ENCODE data around the gene HOXD3.

Gene HOXD3

GRCh38 chr2:176156807-176157498 is at the start of gene HOXD3:
TSS of gene HOXD3 (plus strand) at chr2:176157307. CDS start at chr2:176169115, 11,808 bp downstream.
- no peak for DNase-seq

DNA sequence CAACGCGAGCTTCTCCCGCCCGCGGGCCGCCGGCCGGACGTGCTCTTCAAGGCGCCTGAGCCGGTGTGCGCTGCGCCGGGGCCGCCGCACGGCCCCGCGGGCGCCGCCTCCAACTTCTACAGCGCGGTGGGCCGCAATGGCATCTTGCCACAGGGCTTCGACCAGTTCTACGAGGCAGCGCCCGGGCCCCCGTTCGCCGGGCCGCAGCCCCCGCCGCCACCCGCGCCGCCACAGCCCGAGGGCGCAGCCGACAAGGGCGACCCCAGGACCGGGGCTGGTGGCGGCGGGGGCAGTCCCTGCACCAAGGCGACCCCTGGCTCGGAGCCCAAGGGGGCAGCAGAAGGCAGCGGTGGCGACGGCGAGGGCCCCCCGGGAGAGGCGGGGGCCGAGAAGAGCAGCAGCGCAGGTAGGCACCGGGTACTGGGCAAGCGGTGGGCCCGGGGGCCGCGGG is 49.4 kb upstream of the HOXD3 start:
- DNase-seq: no peak

- DNase-seq: no peak
Measured at GRCh38 chr2:176109192-176109901, 47.8 kb upstream of the HOXD3 start.

DNA sequence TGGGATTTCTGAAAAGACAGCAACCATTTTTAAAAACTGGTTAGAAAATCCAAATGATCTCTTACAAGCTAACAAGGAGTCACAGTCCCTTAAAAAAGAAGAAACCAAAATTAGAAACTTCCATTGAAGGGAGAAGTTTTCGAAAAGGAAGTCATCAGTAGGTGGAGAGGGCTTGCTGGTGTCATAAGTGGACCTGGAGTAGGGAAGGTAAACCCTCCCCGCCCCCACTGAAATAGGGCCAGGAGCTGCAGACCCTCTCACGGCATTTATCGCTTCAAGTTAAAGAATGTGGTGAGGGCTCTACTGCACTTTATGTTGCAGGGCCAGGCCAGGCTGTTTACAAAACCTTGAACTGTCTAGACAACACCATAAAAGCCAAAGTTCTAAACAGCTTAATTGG is 47.2 kb upstream of the HOXD3 start:
- DNase-seq: no peak

DNA sequence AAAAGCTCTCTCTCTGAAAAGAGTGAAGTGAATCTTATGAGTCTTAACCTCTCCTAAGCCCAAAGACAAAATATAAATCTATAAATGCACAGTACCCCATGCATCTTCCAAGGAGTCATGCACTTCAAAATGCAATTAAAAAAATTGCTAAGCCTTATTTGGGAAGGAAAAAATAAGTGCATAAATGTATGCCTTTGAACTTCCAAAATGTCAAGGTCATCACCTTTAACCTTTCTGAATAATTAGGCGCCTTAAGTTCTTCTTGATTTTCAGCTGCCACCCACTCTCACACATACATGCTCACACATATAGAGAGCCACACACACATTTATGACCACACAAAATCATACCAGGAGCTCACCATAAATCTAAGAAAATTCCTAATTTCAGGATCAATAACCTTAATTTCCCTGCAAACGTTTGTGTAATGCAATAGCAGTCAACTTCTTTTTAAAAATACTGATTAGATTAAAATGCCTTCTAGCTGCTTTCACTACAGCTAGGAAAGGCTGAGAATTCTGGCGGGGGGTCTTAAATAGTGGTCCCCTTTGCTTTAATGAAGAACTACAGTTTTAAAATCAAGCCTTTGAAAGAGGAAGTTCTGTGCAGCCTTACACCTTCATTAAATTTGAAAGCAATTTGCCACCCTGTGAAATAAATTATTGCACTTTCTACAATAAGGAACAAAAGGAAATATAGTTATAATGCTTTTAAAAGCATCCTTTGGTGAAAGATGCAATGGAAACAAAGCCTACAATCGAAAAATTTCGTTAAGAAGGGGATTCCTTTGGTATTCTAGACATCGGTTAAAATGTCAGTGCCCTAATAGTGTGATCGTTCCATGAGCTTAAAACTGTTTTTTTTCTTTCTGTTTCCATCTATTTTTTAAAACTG is 46.4 kb upstream of the HOXD3 start:
- DNase-seq: no peak

DNA sequence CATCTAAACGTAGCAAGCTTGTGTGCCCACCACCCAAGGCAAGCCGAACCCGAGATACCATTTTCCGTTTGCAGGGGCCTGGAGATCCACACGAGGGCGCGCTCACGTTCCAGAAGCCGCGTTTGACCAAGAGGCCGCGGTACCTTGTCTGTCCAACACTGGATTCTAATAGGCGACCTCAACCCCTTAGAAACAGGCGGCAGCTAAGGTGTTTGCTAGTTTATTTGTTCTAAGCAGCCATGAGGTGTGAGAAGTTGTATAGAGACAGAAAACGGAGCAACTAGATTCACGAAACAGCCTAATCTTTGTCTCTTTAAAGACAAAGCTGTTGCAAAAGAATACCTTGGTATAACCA is 45.8 kb upstream of the HOXD3 start:
- DNase-seq: peak; percentile 59

DNA sequence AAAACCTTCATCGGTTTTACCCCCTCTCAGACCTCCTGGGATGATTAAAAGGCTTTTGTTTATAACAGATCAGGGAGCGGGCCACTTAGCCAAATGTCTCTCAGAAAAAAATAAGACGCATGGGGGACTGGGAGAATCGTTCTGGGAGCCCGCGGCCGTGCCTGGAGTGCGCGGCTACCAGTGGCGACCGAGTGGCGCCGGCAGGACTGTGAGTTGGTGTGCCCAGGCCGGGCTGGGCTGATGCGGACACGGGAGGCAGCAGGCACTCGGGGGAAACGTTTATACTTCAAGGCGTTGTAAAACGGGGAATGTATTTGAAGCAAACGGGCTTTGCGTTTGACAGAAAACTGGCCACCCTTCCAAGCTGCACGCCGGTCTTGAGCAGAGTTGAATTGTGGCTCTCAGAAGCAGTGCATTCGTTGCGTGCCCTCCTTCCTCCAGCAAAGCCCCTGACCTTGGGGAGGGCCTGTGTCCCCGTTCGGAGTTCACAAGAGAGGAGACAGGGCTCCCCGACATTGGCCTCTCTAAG is 45.2 kb upstream of the HOXD3 start:
- DNase-seq: no peak

DNA sequence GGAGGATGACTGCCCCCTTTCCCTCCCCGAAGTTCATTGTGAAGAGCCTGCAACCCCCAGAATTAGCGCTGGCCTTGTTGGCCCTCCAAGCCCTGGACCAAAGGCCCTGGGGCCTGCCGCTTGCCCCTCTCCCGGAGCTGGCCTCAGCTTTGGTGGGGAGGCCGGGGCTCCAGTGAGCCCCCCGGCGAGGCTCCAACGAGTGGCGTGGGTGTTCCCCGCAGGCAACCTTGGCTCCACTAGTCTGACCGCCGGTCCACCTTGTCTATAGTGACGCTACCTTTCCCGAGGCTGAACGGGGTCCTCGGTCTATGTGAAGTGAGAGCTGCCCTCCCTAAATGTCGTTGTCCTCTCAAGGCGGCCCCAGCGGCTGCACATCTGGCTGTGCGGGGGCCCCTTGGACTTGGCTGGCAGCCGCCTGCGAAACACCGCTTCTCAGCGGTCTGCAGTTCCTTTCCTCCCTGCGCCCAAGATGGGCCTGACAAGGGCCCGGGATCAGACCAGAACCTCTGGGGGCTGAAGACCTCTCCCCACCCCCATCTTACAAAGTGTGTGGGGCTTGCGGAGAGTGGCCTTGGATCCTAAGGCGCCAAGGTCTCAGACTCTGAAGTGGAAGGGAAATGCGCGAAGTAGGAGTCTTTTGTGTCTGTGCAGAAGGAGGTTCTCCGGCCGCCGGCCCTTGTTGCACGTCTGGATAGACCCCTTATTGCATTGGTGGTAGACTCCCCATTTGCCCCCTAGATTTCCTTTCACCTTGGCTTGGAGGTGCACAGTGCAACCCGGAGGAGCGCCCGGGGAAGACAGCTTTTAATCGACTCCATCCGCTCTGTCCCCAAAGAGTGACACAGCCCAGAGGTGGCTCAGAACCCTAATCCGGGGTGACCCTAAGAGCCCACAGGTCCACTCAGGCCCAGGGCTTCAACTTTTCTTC is 44.5 kb upstream of the HOXD3 start:
- DNase-seq: no peak

DNA sequence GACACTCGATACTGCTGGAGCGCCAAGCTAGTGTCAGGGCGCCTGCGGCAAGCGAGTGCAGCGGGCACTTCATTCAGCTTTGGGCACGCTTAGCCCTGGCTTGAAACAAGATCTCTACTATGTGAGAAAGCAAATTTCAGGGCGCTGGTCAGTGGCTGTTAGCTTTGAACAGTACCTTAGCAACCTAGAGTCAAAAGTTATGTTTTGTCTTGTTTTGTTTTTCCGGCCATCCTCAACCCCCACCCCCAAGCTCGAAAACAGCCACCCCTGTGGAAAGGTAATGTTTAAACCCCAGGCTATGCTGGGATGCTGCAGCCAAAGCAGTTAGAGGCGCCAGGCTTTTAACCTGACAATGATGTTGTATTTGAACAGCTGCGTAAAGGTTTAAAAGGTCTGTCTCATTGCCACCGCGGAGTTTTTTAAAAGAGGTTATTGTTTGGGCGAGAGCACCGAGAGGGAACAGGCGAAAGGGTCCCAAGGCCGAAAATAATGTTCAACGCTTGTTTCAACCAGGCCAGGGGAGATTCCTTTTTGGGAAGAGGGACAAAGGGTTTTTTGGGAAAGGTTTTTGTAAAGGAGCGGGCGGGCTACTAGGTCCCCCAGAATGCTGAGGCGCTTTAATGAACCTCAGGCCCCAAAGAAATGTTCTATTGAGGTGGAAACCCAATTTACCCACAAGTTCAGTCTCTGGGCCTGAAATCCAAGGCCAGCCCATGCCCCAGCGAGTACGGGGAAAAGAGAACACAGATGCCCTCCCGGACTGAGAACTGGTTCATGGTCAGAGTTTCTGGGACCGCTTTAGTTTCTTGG is 42.8 kb upstream of the HOXD3 start:
- no peak for DNase-seq

DNA sequence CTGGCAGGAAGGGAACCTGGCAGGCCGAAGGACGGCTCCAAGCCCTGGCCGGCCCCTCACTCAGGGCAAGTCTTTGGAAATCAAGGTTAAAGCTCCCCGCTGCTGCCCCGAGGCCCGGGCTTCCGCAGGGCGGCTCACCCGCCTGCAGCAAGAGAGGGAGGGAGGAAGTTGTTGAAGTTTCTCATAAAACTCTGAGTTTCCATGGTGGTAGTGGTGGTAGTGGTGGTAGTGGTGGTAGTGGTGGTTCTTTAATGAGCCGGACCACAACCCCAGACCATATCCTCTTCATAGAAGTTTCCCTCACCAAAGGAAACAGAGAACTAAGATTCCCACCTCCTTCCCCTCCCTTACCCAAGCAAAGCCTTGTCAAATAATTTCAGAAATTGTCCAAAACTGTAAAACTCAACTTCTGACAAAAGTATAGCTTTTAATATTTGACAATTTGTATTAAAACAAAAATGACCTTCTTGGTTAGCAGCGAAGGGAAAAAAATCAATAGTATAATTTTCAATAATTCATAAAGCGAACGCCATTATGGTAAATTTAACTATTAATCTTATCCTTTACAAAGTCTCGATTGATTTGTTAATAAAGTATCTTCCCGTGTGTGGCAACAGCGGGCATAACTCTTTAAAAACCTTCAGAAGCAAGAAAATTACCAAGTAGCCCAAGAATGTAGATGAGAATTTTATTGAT is 42.0 kb upstream of the HOXD3 start:
- DNase-seq: no peak

GRCh38 chr2:176115883-176116813 is 41.0 kb upstream of the HOXD3 start, which contains the start of gene HOXD10:
TSS of gene HOXD10 (plus strand) at chr2:176116778. CDS start at chr2:176116834, 56 bp downstream.
- no peak for DNase-seq

DNA sequence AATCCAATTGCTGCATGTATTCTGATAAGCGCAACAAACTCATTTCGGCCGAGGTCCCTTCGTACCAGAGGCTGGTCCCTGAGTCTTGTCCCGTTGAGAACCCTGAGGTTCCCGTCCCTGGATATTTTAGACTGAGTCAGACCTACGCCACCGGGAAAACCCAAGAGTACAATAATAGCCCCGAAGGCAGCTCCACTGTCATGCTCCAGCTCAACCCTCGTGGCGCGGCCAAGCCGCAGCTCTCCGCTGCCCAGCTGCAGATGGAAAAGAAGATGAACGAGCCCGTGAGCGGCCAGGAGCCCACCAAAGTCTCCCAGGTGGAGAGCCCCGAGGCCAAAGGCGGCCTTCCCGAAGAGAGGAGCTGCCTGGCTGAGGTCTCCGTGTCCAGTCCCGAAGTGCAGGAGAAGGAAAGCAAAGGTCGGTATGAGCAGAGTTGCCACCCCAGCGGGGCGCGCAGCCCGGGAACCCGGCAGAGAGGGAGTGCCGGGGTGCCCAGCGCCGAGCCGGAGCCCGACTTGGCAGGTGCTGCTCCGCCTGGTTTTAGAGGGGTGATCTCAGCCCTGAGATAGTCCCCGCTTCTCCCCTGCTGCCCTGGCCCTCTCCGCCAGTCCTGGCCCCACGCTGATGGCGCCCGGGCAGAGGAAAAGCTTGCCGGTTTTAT is 39.8 kb upstream of the HOXD3 start:
- DNase-seq: no peak

GRCh38 chr2:176117823-176118371 is 39.2 kb upstream of the HOXD3 start:
- DNase-seq: no peak

- peak; percentile 5 for DNase-seq
Measured at GRCh38 chr2:176118601-176119339, 38.3 kb upstream of the HOXD3 start.

- no peak for DNase-seq
Measured at GRCh38 chr2:176120364-176121189, 36.5 kb upstream of the HOXD3 start.

DNA sequence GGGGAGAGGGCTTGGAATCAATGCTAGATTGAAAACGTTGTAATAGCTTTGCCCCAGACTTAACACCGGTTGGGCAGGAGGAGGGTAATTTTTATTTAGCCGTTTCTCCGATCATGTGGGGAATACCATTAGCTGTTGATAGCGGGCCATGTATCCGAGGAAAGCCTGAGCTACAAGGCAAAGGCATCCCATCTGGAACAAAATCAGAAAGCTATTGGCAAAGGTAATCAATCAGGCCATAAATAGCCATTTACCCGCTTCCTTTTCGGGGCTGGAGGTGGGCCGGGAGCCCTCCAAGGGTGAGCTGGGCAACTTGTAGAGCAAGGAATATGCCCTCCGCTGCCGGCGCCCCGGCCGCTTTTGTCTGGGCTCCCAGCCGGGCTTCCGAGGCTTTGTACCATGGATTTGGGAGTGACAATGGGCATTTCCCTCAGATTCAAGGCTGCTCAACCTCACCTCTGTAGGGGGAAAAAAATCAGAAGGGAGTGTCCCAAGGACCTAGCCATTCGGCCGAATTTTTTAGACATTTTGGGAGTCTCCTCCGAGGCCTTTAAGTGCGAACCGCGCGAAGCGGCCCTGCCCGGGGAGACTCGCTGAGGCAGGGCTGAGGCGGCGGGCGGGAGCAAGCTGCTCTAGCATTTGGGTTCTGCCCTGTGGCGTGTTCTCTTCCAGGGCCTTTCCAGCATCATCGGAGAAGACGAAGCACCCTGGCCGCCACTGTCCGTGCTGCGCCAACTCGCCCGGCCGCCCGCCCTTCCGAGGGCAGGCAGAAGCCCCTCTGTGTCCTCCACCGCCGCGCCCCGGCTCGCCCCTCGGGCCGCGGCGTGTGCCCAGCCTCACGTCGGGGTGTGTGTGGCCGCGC is 35.7 kb upstream of the HOXD3 start:
- no peak for DNase-seq

All from NCI-H1694 treated with DMSO at 0.1 percent for 48 hours (cell line).